HUES64 (cell line): ENCODE data around the gene MYH9.

Experiments used
- H3K27ac ChIP-seq: 2 replicates; pipeline ENCODE4 v1.7.0; 2013; ENCODE audit warnings: low read depth, low read length, inconsistent platforms
- H3K27me3 ChIP-seq: 2 replicates; pipeline ENCODE4 v1.6.1; 2013; ENCODE audit warnings: mild to moderate bottlenecking, low read length; ENCODE audit not compliant: insufficient read depth
- H3K36me3 ChIP-seq: 2 replicates; pipeline ENCODE4 v1.6.1; 2013; ENCODE audit warnings: mild to moderate bottlenecking, low read length; ENCODE audit not compliant: insufficient read depth
- H3K4me1 ChIP-seq: 2 replicates; pipeline ENCODE4 v1.6.1; 2013; ENCODE audit warnings: mild to moderate bottlenecking, low read length, moderate library complexity; ENCODE audit not compliant: insufficient read depth
- H3K4me3 ChIP-seq: 2 replicates; pipeline ENCODE4 v1.5.1; 2013; ENCODE audit warnings: mild to moderate bottlenecking, low read length, moderate library complexity
- H3K9ac ChIP-seq: 2 replicates; pipeline ENCODE4 v1.6.1; 2013; ENCODE audit warnings: mild to moderate bottlenecking, low read depth, low read length
- H3K9me3 ChIP-seq: 2 replicates; pipeline ENCODE4 v1.6.1; 2013; ENCODE audit warnings: low read depth, low read length; ENCODE audit not compliant: insufficient read depth
- WGBS: fragments of 150-250, 120-280 bp; methylation state at CpG from one replicate; pipeline ENCODE4 v1.1.7; 2013; ENCODE audit warnings: missing lambda C conversion rate; 5-methylcytosine and 5-hydroxymethylcytosine counted together

Gene MYH9

DNA sequence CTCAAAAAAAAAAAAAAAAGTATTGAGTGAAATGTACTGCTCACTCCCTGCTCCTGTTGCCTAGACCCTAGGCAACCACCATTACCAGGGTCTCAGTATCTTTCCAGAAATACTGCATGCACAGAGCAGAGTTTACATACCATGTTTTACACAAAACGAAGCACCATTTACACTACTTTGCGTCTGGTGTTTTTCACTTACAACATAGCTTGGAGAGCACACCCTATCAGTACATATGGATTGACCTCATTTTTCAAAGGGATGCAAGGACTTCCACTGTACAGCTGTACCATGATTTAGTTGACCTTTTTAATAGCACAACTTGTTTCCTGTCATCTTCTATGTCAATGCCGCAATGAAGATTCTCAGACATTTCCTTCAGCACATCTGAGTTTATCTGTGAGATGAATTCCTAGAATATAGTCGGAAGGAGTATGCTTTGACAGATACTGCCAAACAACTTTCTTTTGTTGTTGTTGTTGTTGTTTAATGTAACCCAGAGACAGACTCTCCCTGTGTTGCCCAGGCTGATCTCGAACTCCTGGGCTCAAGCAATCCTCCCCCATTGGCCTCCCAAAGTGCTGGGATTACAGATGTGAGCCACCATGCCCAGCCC lies 6.1 kb downstream of the MYH9 start:
- H3K27ac ChIP-seq, result no peak overlapping the region
- peaks cover 28% of the 10 kb centered on the region for H3K36me3 ChIP-seq
- no peak overlapping the region for H3K9ac ChIP-seq
- H3K4me3 ChIP-seq, result no peak overlapping the region
- peaks cover 24% of the 10 kb centered on the region for H3K4me1 ChIP-seq
- H3K9me3 ChIP-seq, result no peaks in the 10 kb centered on the region
- H3K27me3 ChIP-seq, result no peaks in the 10 kb centered on the region
- WGBS, result 71% methylated on average over 5 of the region's 5 CpGs

DNA sequence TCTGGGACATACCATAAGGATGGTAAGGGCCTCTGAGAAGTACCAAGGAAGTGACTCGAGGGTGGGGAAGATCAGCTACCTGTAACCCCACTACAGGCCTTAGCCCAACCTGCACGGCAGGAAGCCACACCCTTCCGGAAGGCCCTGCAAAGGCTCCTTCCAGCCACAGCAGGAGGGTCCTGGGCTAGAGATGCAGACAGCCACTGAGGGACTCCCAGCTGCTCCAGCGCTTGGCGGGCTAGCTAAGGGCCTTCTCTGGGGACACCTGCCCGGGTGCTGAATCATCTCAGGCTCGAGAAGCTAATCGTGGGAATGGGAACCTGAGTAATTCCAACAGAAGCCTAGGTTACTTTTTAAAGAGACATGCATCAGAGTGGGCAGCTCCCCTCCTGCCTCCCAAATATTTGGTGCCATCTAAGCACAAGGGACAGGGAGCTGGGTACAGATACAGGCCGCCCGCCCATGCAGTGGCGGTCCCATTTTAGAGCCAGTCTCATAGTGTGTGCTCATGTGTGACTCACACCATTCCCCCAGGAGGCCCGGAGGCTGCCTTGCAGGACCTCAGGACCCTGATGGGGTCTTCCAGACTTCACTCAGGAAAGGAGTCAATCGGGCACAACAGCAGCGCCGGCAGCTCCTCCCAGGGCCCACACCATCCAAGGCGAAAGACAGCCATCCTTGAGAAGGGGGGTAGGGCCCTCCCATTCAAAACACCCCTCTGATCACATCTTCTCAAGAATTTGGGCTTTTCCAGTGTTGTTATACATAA lies 8.0 kb downstream of the MYH9 start:
- Histone ChIP-seq H3K27ac (0 out of 2 replicates have a peak overlapping the region, but pooled peaks have one; percentile 17), H3K4me1 (peaks cover 19% of the 10 kb centered on the region), H3K27me3 (no peaks in the 10 kb centered on the region), H3K4me3 (no peak overlapping the region), H3K9ac (no peak overlapping the region), H3K36me3 (peaks cover 33% of the 10 kb centered on the region), H3K9me3 (no peaks in the 10 kb centered on the region)
- 81% methylated on average over 16 of the region's 16 CpGs for WGBS

DNA sequence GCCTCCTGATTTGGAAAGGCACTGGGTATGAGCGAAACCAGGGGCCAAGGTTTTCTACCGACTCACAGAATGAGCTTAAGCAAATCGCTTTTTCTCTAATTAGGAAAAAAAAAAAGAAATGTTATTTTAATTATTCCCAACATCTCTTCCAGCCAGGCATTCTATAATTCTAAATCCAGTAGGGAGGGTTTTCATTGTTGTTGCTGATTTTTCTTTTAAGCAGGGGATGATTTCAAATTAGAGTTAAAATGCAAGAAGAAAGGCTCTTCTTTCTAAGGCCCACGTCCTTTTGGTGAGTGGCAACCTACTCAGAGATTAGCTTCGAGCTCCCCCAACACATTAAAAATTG lies 8.9 kb downstream of the MYH9 start:
- Histone ChIP-seq H3K4me3 (no peak overlapping the region), H3K27me3 (no peaks in the 10 kb centered on the region), H3K27ac (no peak overlapping the region), H3K4me1 (peaks cover 20% of the 10 kb centered on the region), H3K36me3 (peaks cover 33% of the 10 kb centered on the region), H3K9me3 (no peaks in the 10 kb centered on the region), H3K9ac (no peak overlapping the region)
- WGBS, result 89% methylated on average over 5 of the region's 5 CpGs

DNA sequence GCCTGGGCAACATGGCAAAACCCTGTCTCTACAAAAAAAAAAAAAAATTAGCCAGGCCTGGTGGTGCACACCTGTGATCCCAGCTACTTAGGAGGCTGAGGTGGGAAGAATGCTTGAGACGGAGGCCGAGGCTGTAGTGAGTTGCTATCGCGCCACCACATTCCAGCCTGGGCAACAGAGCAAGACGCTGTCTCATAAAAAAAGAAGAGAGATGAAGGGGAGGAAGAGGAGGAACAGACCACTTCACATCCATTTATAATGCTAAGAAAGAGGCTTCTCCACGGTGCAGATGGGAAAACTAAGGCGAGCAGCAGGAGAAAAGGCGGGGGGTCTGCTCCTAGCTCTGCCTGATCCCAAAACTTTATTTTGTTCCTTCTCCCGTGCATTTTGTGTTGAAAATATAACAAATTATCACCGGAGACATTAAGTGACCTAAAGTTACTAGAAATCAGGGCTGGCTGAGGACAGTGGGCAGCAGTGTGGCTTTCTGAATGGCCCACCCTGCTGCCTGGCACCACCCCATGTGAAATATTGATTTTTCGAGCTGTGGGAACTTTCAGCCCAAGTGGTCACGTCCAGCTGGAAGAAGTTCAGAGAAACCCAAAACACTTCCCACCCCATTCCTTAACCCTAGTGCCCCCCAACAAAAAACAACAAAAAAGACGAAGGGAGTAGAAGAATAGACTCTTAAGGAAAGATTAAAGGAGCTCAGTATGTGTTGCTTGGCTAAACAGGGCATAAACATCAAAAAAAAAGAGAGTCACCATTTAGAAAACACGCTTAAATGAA lies 9.5 kb downstream of the MYH9 start:
- no peak overlapping the region for H3K9ac ChIP-seq
- 92% methylated on average over 13 of the region's 14 CpGs for WGBS
- H3K4me3 ChIP-seq, result no peak overlapping the region
- no peak overlapping the region for H3K27ac ChIP-seq
- no peaks in the 10 kb centered on the region for H3K27me3 ChIP-seq
- H3K9me3 ChIP-seq, result no peaks in the 10 kb centered on the region
- H3K36me3 ChIP-seq, result peaks cover 32% of the 10 kb centered on the region
- H3K4me1 ChIP-seq, result peaks cover 26% of the 10 kb centered on the region

DNA sequence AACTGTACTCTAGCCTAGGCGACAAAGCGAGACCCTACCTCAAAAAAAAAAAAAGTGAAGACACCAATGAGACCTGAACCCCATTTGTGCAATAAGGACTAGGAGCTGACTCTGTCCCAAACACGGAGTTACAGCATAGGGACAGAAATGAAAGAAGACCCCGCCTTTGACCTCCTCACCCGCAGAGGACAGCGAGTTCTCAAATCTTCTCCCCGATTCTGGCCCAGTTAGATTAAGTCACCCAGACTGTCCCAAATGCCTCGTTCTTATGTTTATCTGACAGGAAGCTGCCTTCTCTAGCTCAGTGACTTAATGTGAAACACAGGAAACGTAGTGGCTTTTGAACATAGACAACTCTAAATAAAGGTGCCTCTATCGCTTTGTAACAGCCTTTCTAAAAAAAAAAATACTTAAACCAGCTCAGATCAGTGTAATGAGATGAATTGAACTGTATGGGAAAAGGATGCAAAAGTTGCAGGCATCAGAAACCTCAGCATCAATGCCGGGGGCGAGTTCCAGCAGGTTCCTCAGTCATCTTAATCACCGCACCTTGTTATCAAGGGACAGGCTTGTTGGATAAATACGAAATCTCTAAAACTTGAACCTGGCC lies 10.6 kb downstream of the MYH9 start:
- Histone ChIP-seq H3K9ac (no peak overlapping the region), H3K27me3 (no peaks in the 10 kb centered on the region), H3K36me3 (peaks cover 26% of the 10 kb centered on the region), H3K27ac (no peak overlapping the region), H3K4me3 (no peak overlapping the region), H3K4me1 (peaks cover 34% of the 10 kb centered on the region), H3K9me3 (no peaks in the 10 kb centered on the region)
- WGBS, result 94% methylated on average over 14 of the region's 14 CpGs

DNA sequence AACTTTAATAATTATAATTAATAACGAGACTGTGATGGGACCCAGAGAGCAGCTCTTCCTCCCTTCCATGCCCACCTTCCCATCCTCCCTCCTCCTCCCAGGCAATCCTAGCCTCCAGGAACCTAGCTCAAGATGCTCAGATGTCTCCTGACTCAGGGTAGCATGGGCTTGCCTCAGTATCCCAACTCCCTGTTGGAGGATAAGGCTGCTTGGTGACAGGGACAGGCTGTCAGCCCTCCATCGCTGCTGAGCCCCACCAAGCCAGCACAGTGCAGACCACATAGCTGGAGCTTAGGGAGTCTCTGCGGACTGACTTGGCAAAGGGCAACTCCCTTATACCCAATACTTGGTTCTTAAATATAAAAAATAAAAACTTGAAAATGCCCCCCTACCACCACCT lies 11.5 kb downstream of the MYH9 start:
- Histone ChIP-seq H3K27me3 (no peaks in the 10 kb centered on the region), H3K4me3 (no peak overlapping the region), H3K36me3 (peaks cover 19% of the 10 kb centered on the region; the same call in 1 of the 2 replicates), H3K9me3 (no peaks in the 10 kb centered on the region), H3K27ac (no peak overlapping the region), H3K9ac (no peak overlapping the region), H3K4me1 (peaks cover 35% of the 10 kb centered on the region)
- WGBS, result 100% methylated on average over 3 of the region's 3 CpGs

DNA sequence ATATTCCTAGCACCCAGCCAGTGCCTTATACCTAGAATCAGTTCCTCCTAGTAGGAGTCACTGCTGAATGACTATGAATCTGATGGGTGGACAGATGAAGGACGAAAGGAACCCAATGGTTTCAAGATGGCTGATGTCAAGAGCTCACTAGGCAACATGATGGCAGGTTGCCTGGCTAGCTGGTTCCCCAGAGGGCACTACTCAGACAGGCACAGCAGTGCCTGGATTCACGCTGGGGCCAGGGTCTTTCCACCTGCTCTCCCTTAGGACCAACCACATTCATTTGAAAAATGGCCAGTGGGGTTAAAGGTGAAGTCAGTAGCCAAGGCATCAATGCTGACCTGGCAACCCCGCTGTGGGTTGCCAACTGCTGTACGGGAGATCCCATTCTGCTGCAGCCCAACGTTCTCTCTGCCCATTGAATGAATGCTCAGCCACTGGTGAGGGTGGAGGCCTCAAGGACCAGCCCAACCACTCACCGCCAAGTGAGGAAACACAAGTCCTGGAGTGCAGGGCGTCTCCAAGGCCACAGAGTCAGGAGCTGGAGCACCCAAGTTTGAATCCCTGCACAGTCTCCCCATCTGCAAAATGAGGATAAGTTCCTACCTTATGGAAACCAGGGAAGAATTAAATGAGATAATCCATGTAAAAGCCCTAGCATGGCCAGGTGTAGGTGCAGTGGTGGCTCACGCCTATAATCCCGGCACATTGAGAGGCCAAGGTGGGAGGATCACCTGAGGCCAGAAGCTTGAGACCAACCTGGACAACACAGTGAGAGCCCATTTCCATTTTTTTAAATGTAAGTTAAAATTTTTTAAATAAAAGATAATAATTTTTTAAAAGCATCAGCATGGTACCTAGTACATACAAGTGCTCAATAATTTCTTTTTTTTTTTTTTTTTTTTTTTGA lies 12.4 kb downstream of the MYH9 start:
- Histone ChIP-seq H3K9ac (no peak overlapping the region), H3K4me1 (peaks cover 44% of the 10 kb centered on the region), H3K27me3 (no peaks in the 10 kb centered on the region), H3K36me3 (peaks cover 14% of the 10 kb centered on the region; the same call in 1 of the 2 replicates), H3K27ac (peak overlapping the region; percentile 18; the same call in 1 of the 2 replicates), H3K4me3 (no peak overlapping the region), H3K9me3 (no peaks in the 10 kb centered on the region)
- 94% methylated on average over 9 of the region's 9 CpGs for WGBS

DNA sequence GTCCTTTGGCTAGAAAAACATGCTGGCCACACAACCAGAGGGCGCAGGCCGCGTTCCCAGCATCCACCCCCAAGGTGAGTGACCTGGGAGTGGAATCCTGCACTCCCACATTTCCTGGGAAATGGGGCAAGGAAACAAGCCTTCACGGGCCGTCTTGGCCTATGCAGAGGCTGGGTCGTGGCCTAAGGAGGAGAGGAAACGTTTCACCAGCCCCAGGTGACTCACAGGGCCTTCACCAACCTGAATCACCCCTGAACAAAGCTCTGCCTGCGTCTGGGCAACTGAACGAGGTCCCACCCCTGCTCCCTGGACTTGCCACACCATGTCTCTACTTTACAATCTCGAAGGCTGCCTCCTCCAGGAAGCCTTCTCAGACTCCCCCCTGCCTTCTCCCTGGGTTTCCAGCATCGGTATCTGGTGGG lies 13.2 kb downstream of the MYH9 start:
- no peak overlapping the region for H3K9ac ChIP-seq

DNA sequence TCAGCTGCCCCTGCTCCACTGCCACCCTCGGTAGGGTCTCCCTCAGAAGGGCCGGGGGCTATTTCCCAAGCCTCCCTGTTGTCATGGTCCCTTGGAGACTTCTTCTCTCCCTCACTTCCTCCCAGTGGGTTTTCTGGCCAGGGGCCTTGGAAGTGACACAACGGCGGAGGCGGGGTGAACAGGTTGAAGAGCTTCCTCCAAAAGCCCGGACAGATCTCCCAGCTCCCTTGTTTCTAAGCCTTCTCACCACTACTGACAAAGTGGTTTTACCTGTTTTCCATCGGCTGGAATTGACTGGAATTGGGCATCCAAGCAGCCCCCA lies 14.5 kb downstream of the MYH9 start:
- H3K4me1 ChIP-seq, result peaks cover 56% of the 10 kb centered on the region
- H3K27me3 ChIP-seq, result no peaks in the 10 kb centered on the region
- WGBS, result 86% methylated on average over 7 of the region's 7 CpGs
- peak overlapping the region; percentile 45 for H3K27ac ChIP-seq
- H3K9me3 ChIP-seq, result no peaks in the 10 kb centered on the region
- peaks cover 5% of the 10 kb centered on the region; the same call in 1 of the 2 replicates for H3K36me3 ChIP-seq
- no peak overlapping the region for H3K4me3 ChIP-seq
- 0 out of 2 replicates have a peak overlapping the region, but pooled peaks have one; percentile 1 for H3K9ac ChIP-seq

More for the DNA sequence above, 13.2 kb downstream of the MYH9 start:
- WGBS, result 79% methylated on average over 11 of the region's 11 CpGs
- peak overlapping the region; percentile 49 for H3K27ac ChIP-seq
- peaks cover 52% of the 10 kb centered on the region for H3K4me1 ChIP-seq
- no peaks in the 10 kb centered on the region for H3K9me3 ChIP-seq
- H3K4me3 ChIP-seq, result no peak overlapping the region
- H3K36me3 ChIP-seq, result peaks cover 10% of the 10 kb centered on the region; the same call in 1 of the 2 replicates
- H3K27me3 ChIP-seq, result no peaks in the 10 kb centered on the region

DNA sequence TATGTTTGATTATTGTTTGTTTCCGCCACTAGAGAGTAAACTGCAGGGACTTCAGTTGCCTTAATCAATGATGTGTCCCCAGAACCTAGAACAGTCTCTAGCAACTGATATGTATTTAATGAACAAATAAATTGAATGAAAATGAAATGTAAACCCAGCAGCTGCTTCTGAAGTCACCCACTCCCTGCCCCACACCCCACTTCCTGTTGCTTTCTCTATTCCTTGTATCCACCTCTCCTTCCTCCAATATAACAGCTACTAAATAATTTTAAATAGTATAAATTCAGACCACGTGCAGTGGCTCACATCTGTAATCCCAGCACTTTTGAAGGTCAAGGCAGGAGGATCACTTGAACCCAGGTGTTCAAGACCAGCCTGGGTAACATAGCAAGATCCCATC lies 15.8 kb downstream of the MYH9 start:
- H3K36me3 ChIP-seq, result peaks cover 9% of the 10 kb centered on the region; the same call in 1 of the 2 replicates

More for the DNA sequence above, 15.8 kb downstream of the MYH9 start:
- Histone ChIP-seq H3K9me3 (no peaks in the 10 kb centered on the region), H3K4me1 (peaks cover 68% of the 10 kb centered on the region), H3K27ac (no peak overlapping the region), H3K27me3 (no peaks in the 10 kb centered on the region), H3K4me3 (no peak overlapping the region), H3K9ac (no peak overlapping the region)
- 89% methylated on average over 2 of the region's 2 CpGs for WGBS
